Heart left ventricle (tissue), 16 donors: Measurements from ENCODE around the gene RAB13. TPM values are rescaled to one million over a fixed set of nuclear protein-coding genes. Genes with fewer than 3 reads are reported as not detected.

Experiments used
- ATAC-seq, 4 donors: fragments of 200-7000 bp; cut with Tn5 transposase; one replicate each; pipeline ENCODE4 v1.9.1; 2020 to 2022; ENCODE audit warnings: moderate library complexity in 4 of 4, mild to moderate bottlenecking in 3 of 4, moderate number of reproducible peaks in 1 of 4
- DNase-seq, 5 donors: peaks; one replicate each; pipeline ENCODE4 v3.0.0-alpha.2; 2020
- H3K27ac ChIP-seq, 12 donors: fragments of 200-600 bp; sonication (generic) in 4 of 12; one replicate each; pipeline versions ENCODE4 v1.5.0 to v1.8.0; 2016 to 2022; ENCODE audit warnings: mild to moderate bottlenecking in 2 of 12
- H3K27me3 ChIP-seq, 9 donors: fragments of 200-600 bp; sonication (generic) in 2 of 9; one replicate each; pipeline versions ENCODE4 v1.5.1 to v1.8.0; 2016 to 2022; ENCODE audit warnings: mild to moderate bottlenecking in 3 of 9
- H3K36me3 ChIP-seq, 9 donors: fragments of 200-600 bp; sonication (generic) in 2 of 9; one replicate each; pipeline versions ENCODE4 v1.5.0 to v1.8.0; 2018 to 2022; ENCODE audit warnings: mild to moderate bottlenecking in 2 of 9
- H3K4me1 ChIP-seq, 12 donors: fragments of 200-600 bp; sonication (generic) in 4 of 12; one replicate each; pipeline versions ENCODE4 v1.5.0 to v1.8.0; 2016 to 2022; ENCODE audit warnings: mild to moderate bottlenecking in 3 of 12
- H3K4me3 ChIP-seq, 12 donors: fragments of 200-600 bp; sonication (generic) in 4 of 12; one replicate each; pipeline versions ENCODE4 v1.5.0 to v1.8.0; 2017 to 2022; ENCODE audit warnings: mild to moderate bottlenecking in 9 of 12, moderate library complexity in 4 of 12
- H3K9me3 ChIP-seq, 12 donors: fragments of 200-600 bp; sonication (generic) in 4 of 12; one replicate each; pipeline versions ENCODE4 v1.5.0 to v1.8.0; 2016 to 2022; ENCODE audit warnings: mild to moderate bottlenecking in 1 of 12
- POLR2A ChIP-seq, 2 donors: fragments of 450-650 bp; IDR thresholded peaks; one replicate each; pipeline ENCODE4 v1.6.1; 2017; ENCODE audit warnings: antibody characterized with exemption in 2 of 2, mild to moderate bottlenecking in 2 of 2, moderate library complexity in 2 of 2
- whole genome bisulfite sequencing, 4 donors: extraction: QIAGEN DNeasy Blood & Tissue Kit in 2 of 4; methylation state at CpG; one replicate each; pipeline versions ENCODE4 v1.1.5 to v1.1.7; 2013 to 2018; 5-methylcytosine and 5-hydroxymethylcytosine counted together
- intact Hi-C, 10 donors: fragments of 100-400 bp; cut with DNase I; formaldehyde crosslinking; loops; one replicate each; pipeline versions ENCODE4 v1.11.1 to v1.14.2; 2022
- polyA plus RNA-seq, 2 donors: library from polyadenylated mRNA; stranded (reverse); fragments of 200-250 nt; gene quantifications; one replicate each; pipeline ENCODE4 v1.2.3, GENCODE V29; 2013
- total RNA-seq, 9 donors: library from RNA; depleted of rRNA in 2 of 9; stranded (reverse); fragments of >200 nt in 2 of 9; fragmentation: NEBNext Ultra II Directional in 3 of 9; extraction: Animal tissue kit (Norgen Biotek cat#: 25700) in 3 of 9; gene quantifications; one replicate each; pipeline versions ENCODE4 v1.1.0 to v1.2.4, GENCODE V29; 2016 to 2023
- TF ChIP-seq, protein P1 (sequence below), 12 donors: fragments of 200-600 bp; sonication (generic) in 4 of 12; IDR thresholded peaks; one replicate each; pipeline versions ENCODE4 v1.5.0 to v1.8.0; 2018 to 2022; ENCODE audit warnings: antibody characterized with exemption in 12 of 12, mild to moderate bottlenecking in 5 of 12
- donor health status: ischemic (EF 13 %, LVEDD 7.1; RV severe dilation, severe dysfunction).
- donor health status: healthy with polysubstance abuse.
- donor health status: DM: no; HTN: yes; CAD: no.
- donor health status: DM: no; HTN: no; CAD: no.
- donor health status: ischemic (EF 25% LVEDD 6.9; RV normal size, moderate dysfunction).
- donor health status: ischemic (EF 25% LVEDD 5.7; RV mildly dilated, moderate dysfunction).
- donor health status: healthy.
- donor health status: DM: yes; HTN: yes; CAD: no.
- donor health status: ischemic (EF 35%, LVEDD 5.7; RV mildly dilated, moderate dysfunction).
- donor health status: nonischemic (EF 11% LVEDD 7.7; RV severe dilation, severe dysfunction).
- donor health status: DM: yes; HTN: yes; CAD: no.
- donor health status: PGD.
- donor health status: ischemic (EF 29% LVEDD 5.4; RV normal size, mild dysfunction).
- donor health status: nonischemic (EF 23%, LVEDD 6.1; RV moderate dilation, normal function).

RAB13 gene
- total and polyA plus RNA-seq, 11 donors: 18.2 to 107 (median 61.9) TPM

DNA sequence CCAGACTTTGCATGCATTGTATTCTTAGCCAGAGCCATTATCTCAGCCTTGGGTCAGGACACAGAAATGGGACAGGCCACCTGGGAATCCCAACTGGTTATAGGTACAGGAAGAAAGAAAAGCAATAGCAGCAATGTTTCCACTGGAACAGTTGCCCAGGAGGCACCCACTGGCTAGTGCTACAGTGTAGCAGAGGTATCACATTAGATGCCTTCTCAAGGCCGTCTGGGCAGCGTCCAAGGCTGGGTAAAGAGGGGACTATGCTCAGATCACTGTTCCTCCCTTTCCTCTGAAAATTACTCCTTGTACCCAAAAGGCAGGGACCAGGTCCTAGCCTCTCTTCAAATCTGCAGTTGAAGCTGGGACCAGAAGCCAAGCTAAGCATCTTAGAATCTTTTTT, 15.8 kb downstream of the RAB13 start:
- ATAC-seq (no peak), DNase-seq (no peak)
- Histone ChIP-seq H3K9me3 (no peaks in the 10 kb centered on the region), H3K4me3 (no peak overlapping the region), H3K4me1 (peaks cover 0 to 50% (median 20%) of the 10 kb centered on the region in 12 donors), H3K36me3 (peaks cover 0 to 28% (median 25%) of the 10 kb centered on the region in 9 donors), H3K27ac (no peak overlapping the region), H3K27me3 (no peaks in the 10 kb centered on the region)
- intact Hi-C loops: no loop called here
- TF ChIP-seq, protein P1, sequence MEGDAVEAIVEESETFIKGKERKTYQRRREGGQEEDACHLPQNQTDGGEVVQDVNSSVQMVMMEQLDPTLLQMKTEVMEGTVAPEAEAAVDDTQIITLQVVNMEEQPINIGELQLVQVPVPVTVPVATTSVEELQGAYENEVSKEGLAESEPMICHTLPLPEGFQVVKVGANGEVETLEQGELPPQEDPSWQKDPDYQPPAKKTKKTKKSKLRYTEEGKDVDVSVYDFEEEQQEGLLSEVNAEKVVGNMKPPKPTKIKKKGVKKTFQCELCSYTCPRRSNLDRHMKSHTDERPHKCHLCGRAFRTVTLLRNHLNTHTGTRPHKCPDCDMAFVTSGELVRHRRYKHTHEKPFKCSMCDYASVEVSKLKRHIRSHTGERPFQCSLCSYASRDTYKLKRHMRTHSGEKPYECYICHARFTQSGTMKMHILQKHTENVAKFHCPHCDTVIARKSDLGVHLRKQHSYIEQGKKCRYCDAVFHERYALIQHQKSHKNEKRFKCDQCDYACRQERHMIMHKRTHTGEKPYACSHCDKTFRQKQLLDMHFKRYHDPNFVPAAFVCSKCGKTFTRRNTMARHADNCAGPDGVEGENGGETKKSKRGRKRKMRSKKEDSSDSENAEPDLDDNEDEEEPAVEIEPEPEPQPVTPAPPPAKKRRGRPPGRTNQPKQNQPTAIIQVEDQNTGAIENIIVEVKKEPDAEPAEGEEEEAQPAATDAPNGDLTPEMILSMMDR (IDR thresholded peaks at IDR 0.05): no peak
- no peak for TF ChIP-seq POLR2A (IDR thresholded peaks at IDR 0.05)
- WGBS, 4 donors: 76 to 92% (median 86%) methylated on average over 2 of the region's 2 CpGs

DNA sequence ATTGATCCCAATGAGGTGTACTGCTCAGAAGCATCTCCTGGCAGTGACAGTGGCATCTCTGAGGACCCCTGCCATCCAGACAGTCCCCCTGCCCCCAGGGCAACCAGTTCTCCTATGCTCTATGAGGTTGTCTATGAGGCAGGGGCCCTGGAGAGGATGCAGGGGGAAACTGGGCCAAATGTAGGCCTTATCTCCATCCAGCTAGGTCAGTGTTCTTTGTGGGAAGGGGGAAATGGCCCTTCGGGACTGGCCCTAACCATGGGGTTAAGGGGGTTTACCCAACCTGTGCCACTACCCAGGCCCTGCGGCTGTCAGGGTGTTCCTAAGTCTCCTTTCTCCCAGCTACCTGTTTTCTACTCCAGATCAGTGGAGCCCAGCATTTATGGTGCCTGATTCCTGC, 17.2 kb downstream of the RAB13 start:
- no peak for DNase-seq
- WGBS, 4 donors: 79 to 94% (median 91%) methylated on average over 2 of the region's 2 CpGs; no CpG with 5 or more reads in 1 of the 4 donors
- Histone ChIP-seq H3K27me3 (no peaks in the 10 kb centered on the region), H3K4me3 (peak overlapping the region in 3 of 12 donors; percentile 64 to 78 (median 68)), H3K9me3 (no peaks in the 10 kb centered on the region), H3K27ac (no peak overlapping the region), H3K36me3 (peaks cover 0 to 14% (median 11%) of the 10 kb centered on the region in 9 donors), H3K4me1 (peaks cover 0 to 51% (median 25%) of the 10 kb centered on the region in 12 donors)
- intact Hi-C loops: loop anchor here in 1 of 10 donors (5.0 kb wide), 2 partner anchors 177 to 292 kb away; partner anchors contain the start of gene NPR1
- no peak for TF ChIP-seq POLR2A (IDR thresholded peaks at IDR 0.05)
- TF ChIP-seq, protein P1 (IDR thresholded peaks at IDR 0.05): no peak
- ATAC-seq: no peak

DNA sequence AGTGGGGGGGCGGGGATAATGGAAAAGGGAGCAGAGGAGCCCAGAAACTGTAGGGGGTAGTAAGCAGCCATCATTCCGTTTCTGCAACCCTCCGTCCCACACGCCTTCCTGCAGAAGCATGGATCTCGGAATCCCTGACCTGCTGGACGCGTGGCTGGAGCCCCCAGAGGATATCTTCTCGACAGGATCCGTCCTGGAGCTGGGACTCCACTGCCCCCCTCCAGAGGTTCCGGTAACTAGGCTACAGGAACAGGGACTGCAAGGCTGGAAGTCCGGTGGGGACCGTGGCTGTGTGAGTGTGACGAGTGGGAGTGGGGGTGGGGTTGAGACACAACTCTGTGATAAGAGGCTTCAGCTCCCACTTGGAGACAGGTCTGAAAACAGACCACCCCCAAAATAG, 17.7 kb downstream of the RAB13 start:
- ATAC-seq (no peak), DNase-seq (no peak)
- Histone ChIP-seq H3K27me3 (no peaks in the 10 kb centered on the region), H3K9me3 (no peaks in the 10 kb centered on the region), H3K4me1 (peaks cover 0 to 53% (median 27%) of the 10 kb centered on the region in 12 donors), H3K27ac (peak overlapping the region in 5 of 12 donors; percentile 30 to 96 (median 93)), H3K36me3 (peaks cover 0 to 9% (median 6%) of the 10 kb centered on the region in 9 donors), H3K4me3 (peak overlapping the region in 11 of 12 donors; percentile 57 to 84 (median 65))
- 4 to 9% (median 6%) methylated on average over 11 to 13 of the region's 13 CpGs for WGBS, 4 donors
- TF ChIP-seq POLR2A (IDR thresholded peaks at IDR 0.05): no peak
- TF ChIP-seq, protein P1 (IDR thresholded peaks at IDR 0.05): no peak
- intact Hi-C loops: loop anchor here in 1 of 10 donors (5.0 kb wide), 2 partner anchors 176 to 291 kb away; partner anchors contain the start of gene NPR1

DNA sequence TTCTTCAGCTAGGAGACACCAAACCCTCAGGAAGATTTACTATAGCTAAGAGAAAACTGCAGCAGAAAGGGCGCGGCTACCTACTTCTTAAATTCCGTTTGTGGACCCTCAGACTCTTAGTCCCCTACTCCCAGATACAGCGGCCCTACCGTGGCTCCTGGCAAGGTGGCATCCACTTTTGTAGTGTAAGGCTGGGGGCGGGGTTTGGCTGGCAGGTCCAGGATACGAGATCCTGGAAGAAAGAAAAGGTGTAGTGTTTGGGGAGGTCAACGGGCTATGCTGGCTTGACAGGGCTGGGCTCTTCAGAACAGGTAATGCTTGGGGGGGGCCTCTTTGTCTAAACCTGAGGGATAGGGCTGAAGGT, 18.2 kb downstream of the RAB13 start:
- TF ChIP-seq, protein P1 (IDR thresholded peaks at IDR 0.05): no peak
- no peak for TF ChIP-seq POLR2A (IDR thresholded peaks at IDR 0.05)
- intact Hi-C loops: loop anchor here in 1 of 10 donors (1.0 to 5.0 kb wide), 3 partner anchors 9 to 291 kb away; partner anchors contain the start of genes JTB and NPR1
- Histone ChIP-seq H3K4me3 (peak overlapping the region; percentile 42 to 84 (median 64)), H3K27ac (peak overlapping the region; percentile 87 to 99 (median 95)), H3K36me3 (peaks cover 0 to 4% (median 2%) of the 10 kb centered on the region in 9 donors), H3K9me3 (no peaks in the 10 kb centered on the region), H3K27me3 (no peaks in the 10 kb centered on the region), H3K4me1 (peaks cover 0 to 53% (median 29%) of the 10 kb centered on the region in 12 donors)
- DNase-seq (peak in 1 of 5 donors; percentile 49), ATAC-seq (no peak)
- WGBS, 4 donors: 2 to 7% (median 3%) methylated on average over 8 of the region's 8 CpGs
